GM19328 (cell line): ENCODE results near the gene TMEM179.
"Not testable (repeated sequence)": the region's sequence is repeated elsewhere in the genome, so short reads cannot be mapped to it uniquely, and the experiment has no call there.

ENCODE experiments used
- ATAC-seq: cut with Tn5 transposase; IDR thresholded peaks from one replicate; pipeline ENCODE4 v1.9.1; 2021; ENCODE audit warnings: mild to moderate bottlenecking, moderate library complexity; ENCODE audit not compliant: unreplicated experiment

Gene TMEM179

DNA sequence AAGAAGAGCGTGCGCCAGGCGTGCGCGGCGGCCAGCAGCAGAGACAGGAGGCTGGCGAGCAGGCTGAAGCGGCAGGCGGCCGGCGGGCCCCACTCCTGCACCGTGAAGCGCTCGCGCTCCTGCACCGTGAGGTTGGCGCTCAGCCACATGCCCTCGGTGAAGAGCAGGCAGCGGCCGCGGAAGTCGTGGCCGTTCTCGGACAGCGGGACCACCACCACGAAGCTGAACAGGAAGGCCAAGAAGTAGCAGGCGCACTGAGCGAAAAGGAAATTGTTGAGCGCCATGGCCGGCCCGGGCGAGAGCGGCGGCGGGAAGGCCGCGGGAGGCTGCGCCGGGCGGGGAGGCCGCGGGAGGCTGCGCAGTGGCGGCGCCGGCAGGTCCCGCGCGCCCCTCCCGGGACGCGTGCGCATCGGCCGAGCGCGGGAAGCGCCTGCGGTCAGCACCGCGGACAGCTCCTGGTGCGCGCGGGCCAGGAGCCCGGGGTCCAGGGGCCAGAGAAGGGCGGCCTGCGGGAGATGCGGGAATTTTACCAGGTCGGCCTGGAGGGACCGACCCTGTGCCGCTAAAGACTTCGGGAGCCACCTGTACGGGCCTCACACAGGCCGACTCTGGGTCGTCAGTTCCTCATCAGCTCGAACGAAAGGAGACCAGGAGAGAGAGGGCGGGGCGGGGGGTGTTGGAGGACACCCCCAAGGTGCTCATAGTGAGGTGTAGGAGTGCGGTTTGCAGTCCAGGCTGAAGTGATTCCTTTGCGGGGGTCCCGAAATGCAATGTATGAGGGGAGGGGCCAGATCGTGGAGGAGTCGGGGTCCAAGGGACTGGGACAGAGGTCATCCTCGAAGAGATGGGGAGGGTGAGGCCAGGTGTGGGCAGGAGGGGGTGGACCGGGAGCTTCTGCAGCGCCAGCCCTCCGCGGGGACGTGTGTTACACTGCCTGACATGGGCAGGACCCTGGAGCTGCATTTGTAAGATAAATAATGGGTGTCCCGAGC is at the start of gene TMEM179:
Gene TMEM179 (minus strand): TSS at position 315 of the 992 bp plus-strand sequence. CDS start 31 bp downstream, at position 284.
- ATAC-seq: no peak

DNA sequence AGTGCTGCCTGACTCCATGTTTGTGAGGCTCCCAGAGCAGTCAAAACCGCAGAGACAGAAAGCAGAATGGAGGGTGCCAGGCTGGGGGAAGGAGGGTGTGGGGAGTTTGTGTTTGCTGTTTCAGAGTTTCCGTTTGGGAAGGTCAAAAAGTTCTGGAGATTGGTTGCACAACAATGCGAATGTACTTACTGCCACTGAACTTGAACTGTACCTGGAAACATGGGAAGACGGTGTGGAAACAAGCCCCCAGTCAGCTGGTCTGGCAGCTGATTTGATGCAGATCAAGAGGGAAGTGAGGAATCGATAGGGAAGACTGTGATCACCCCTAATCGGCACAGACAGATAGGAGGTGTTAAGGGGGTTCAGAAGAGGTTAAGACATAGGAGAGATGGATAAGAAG is 49.5 kb upstream of the TMEM179 start:
- no peak for ATAC-seq

DNA sequence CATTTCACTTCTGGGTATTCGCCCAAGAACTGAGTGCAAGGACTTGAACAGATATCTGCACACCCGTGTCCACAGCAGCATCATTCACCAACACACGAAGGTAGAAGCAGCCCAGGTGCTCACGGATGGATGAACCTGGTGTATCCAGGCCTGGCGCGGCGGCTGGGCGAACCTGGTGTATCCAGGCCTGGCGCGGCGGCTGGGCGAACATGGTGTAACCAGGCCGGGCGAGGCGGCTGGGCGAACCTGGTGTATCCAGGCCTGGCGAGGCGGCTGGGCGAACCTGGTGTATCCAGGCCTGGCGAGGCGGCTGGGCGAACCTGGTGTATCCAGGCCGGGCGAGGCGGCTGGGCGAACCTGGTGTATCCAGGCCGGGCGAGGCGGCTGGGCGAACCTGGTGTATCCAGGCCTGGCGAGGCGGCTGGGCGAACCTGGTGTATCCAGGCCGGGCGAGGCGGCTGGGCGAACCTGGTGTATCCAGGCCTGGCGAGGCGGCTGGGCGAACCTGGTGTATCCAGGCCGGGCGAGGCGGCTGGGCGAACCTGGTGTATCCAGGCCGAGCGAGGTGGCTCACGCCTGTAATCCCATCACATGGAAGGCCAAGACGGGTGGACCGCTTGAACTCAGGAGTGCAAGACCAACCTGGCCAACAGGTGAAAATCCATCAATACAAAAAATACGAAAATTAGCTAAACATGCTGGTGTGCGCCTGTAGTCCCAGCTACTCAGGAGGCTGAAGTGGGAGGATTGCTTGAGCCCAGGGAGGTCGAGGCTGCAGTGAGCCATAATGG is 48.8 kb upstream of the TMEM179 start:
- not testable (repeated sequence) for ATAC-seq

DNA sequence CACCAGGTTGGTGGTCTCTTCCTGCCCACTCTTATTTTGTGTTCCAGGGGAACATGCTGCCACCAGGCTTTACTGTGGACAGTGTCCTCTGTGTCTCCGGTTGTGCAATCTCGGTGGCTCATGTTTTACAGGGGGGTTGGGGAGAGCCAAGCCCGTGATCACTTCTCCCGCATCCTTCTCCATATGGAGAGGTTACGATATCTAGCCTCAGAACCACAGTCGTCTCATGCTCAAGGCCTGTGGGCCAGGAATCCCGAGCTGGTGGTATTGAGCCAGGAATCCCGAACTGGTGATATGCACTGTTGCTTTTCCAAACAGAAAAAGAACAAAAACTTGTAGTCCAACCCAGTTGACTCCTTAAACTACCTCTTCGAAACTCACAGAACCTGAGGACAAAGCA is 47.8 kb upstream of the TMEM179 start:
- ATAC-seq: no peak

DNA sequence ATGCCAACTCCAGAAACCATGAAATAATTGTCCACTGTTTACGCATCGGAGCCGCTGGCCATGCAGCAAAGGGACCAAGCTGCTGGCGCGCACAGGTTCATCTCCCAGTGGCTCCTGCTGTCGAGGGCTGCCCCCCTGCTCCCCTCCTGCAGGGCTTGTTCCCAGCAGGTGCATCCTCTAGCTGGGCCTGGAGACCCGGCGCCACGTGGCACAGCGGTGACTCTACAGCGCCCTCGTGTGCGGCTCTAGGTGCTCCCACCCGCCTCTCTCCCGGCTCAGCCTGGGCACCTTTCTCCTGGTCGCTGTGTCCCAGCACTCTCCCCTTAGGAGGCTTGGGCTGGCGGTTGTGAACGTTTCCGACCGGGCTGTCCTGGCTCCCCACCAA is 47.3 kb upstream of the TMEM179 start:
- ATAC-seq: no peak

DNA sequence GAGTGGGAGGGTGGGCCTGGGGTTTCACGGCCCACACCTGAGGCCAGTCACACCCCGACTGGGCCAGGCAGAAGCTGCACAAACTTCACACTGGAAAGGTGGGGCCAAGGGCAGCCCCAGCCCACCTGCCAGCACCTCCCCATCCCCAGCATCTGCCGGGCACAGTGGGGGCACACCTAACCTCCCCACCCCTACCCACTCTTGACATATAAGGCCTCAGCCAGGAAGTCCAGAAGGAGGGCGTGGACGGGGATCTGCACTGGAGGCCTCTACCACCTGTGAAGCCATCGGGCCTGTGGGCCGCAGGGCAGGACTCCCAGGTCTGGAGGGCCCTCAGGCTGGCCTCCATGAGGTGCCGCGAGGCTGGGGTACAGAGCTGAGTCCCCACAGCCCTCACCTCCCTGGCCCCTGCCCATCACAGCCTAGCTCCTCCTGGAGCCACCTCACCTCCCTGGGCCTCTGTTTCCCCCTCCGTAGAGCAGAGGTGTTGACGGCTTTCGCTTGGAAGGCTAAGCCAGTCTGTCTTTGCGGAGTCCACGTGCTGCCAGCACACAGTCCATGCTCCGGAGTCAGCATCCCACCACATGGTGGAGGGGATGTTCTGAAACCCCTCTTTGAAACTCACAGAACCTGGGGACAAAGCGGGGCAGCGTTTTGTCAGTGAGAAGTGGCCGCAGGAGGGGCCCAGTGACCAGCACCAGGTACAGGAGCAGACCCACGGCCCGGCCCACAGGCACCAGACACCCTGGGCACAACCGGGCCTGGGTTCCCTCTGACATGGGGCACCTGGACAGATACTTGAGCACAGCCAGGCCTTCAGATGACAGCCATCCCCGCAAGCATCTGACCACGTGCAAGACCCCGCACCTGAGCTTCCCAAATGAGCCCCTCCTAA is 46.7 kb upstream of the TMEM179 start:
- no peak for ATAC-seq

DNA sequence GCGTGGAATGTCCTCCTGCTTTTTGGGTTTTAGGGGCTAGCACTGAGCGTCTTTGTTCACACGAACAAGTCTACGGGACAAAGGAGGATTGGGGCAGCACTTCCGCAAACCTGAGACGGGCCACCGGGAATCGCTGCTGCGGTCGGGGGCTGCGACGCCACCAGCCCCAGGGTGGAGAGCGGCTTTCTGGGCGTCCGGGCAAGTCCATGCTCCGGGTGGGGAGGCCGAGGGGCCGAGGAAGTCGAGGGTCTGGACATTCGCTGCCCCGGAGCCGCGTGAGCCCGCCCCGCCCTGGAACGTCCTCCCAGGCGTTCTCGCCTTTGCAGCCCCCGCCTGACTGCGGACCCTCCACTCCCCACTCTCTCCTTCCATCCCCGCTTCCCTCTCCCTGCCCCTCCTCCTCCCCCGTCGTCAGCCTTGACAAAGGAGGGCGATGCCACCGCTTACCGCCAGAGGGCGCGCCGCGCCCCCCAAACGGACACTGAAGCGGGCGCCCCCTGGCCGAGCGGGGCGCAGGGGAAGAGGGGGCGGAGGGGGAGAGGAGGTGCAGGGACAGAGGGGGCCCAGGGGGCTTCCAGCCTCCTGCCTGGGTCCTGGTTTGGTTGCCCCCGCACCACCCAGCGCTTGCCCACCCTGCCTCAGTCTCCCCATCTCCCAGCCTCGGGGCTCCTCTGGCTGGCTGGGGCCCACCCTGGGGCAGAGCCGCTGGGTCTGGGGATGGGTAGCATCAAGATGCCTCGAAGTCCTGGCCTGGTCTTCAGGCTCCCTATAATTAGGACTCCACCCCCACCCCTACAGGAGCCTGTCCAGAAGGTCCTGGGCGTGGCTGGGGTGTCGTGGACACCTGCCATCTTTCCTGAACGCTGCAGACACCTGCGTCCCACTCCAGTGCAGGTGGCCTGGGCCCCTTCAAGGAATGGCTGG is 45.7 kb upstream of the TMEM179 start:
- ATAC-seq: no peak

DNA sequence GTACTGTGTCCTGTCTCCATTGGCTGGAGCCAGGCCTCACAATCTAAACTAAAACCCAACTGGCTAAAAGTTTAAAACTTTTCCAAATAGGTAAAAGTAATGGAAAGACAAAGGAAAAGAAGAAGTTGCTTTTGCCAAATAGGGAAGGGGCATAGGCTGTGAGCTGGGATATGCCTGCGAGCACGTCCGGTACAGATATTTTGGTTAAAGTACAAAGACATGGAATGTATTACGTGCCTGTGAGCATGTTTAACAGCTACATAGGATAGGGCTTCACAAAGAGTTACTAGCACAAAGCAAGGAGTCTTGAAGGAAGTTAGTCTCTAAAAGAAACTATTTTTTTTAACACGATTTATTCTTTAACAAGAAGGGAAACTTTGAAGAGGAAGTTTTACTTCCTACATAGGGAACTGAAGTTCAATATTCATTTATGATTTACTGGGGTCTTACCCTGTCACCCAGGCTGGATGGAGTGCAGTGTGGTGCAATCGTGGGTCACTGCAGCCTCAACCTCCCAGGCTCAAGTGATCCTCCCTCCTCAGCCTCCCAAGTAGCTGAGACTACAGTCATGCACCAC is 43.0 kb upstream of the TMEM179 start:
- ATAC-seq: no peak

DNA sequence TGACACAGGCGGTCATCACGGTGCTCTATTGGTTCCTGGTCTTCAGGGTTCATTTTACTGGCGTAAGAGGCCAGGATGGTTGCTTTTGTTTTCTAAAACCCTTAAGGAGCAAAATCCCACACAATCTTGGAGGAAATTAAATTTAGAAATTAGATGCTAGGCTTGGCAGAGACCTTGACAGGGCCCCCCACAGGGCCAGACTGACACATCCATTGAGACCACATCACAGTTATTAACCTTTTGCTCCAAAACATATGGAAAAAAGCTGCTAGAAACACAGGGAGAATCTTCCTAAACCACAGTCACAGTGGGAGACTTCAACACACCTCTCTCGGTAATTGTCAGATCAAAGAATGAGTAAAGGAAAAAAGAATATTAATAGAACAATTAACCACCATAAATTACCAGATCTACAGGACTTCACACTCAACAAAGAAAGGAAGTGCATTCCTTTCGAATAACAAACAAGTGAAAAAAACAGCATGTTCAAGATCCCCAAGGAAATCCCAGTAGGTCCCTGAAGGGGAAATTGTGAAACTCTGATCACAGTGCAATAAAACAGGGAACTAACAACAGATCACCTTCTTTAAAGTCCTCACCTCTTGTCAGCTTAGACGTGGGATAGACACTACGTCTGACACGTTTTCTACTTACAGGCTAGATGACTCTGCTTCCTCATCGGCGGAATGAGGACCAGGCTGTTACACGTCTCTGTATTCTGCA is 40.2 kb upstream of the TMEM179 start:
- no peak for ATAC-seq

DNA sequence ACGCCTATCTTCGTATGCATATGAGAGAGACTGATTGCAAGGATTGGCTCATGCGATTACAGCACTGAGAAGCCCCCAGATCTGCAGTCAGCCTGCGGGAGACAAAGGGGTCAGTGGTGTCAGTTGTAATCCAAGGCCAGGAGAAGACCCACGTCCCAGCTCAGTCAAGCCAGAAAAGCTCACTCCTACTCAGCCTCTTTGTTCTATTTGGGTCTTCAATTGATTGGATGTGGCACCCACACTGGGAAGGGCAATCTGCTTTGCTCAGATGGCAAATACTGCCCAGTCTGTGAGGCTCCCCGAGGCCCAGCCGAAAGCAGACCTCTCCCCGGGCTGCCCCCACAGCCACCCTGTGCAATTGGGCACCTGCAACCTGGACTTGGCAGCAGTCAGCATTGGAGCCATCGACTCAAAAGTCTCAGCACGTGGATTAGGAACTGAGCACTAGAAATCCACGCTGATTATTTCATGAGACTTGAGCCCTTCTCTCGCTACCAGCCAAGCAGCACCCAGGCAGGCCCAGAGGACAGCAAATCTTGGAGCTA is 39.6 kb upstream of the TMEM179 start:
- ATAC-seq: no peak

DNA sequence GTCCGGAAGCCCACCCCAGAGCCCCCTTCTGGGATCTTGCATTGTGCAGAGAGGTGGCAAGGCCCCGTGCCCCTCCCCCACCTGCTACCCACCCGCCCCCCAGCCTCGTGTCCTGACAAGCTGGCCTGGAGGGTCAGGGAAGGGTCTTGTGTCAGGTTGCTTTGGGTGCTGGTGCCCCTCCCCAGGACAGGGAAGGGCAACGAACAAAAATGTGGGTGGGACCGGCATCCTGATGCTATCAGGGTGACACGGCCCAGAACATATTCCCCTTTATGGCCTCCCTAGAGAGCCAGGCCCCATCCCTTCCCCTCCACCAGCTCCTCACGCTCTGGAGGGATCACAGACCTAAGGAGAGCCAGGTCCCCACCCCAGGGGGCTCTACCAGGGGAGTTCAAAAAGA is 38.7 kb upstream of the TMEM179 start:
- ATAC-seq: no peak

DNA sequence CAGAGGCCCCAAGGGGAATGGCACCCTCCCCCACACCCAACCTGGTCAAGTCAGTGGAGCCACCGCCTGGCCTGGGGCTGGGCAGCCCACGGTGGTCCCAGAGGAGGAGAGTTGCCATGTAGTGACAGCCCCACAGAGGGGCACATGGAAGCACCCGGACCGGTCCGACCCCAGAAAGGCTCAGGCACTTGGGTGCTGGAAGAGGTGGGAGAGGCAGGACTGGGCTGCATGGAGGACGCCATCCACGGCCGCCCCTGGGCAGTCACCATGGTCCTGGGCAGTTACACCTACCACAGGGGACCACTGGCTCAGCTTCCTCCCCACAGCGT is 37.9 kb upstream of the TMEM179 start:
- no peak for ATAC-seq

DNA sequence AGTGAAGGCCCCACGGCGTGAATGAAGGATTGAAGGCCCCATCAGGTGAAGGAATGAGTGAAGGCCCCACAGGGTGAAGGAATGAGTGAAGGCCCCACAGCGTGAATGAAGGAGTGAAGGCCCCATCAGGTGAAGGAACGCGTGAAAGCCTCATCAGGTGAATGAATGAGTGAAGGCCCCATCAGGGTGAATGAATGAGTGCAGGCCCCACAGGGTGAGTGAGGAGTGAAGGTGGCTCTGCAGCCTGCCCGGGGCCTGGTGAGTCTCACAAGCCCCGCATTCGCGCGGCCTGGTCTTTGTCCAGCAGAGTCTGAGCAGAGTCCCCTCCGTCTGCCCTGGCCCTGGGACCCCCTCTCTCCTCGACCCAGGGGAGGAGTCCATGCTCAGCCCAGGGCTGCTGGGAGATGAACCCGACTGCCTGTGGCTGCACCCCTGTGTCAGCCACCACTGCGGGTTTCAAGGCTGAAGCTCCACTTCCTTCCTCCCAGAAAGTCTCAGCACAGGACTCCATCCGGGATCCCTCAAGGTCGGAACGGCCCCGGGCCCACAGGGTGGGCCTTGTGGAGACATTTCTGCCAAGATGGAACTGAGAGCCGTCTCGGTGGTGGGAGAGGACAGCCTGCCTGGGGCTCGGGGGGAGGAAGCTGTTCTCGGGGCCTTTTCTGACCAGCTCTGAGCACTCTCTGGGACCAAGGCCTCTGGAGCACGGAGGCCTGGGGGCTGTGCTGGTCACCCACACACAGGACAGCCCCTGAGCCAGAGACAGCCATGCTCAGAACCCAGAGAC is 37.4 kb upstream of the TMEM179 start:
- ATAC-seq: no peak

DNA sequence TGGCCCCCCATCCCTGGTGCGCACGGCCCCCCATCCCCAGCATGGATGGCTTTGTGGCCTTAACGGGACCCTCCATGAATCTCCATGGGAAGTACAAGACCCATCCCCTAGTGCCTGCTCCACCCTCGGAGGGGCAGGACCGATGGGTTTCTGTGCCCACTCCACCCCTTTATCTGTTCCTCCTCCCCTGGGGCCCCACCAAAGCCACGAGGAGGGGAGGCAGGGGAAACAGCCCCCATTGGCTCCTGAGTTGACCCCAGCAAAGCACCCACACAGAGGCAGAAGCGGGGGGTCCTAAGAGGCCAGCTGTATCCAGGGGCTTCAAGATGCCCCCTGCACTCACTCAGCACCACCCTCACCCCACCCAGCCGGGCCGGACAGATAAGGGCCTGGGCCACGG is 36.1 kb upstream of the TMEM179 start:
- ATAC-seq: no peak

DNA sequence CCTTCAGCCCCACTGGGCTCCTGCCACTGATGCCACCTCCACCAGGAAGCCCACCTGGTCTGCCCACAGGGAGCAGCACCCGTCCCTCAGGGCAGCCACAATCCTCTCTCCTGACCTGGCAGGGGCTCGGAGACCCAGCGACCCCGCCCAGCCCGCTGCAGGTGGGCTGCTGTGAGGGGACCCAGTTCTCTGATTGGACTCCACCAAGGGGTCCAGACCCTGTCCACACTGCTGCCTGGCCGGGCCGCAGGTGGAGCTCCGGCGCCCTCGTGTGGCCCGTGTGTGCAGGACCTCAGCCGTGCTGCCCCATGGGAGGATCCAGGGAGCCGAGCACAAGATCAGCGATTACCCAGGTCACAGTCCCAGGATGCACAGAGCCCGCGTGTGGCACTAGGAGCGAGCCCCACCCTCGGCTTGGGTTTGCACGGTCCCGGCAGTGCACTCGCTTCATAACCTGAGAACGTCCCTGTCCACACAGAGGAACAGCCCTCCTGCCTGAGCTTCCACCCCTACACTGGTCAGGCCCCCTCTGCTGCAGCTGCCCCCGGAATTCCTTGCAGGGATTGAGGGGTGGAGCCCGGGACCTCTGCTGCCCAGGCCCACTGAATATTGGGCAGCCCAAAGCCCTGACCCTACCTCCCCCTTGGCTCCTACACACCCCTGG is 35.4 kb upstream of the TMEM179 start:
- ATAC-seq: no peak

DNA sequence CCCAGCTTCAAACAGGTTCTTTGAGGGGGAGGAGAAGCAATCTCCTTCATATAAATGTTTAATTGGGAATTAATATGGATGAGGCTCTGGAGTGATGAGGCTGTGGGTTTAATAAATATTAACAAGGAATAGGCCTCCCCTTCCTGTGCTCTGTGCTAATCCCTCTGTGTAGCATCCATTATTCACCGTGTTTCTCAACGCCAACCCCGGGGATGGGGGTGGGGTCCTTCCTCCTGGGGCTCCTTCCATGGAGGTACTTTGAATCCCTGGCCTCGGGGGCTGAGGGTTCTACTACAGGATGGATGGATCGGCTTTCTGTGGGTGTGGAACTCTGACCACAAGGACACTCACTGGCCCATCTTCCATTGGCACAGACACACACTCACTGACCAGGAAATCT is 34.9 kb upstream of the TMEM179 start:
- ATAC-seq: no peak

DNA sequence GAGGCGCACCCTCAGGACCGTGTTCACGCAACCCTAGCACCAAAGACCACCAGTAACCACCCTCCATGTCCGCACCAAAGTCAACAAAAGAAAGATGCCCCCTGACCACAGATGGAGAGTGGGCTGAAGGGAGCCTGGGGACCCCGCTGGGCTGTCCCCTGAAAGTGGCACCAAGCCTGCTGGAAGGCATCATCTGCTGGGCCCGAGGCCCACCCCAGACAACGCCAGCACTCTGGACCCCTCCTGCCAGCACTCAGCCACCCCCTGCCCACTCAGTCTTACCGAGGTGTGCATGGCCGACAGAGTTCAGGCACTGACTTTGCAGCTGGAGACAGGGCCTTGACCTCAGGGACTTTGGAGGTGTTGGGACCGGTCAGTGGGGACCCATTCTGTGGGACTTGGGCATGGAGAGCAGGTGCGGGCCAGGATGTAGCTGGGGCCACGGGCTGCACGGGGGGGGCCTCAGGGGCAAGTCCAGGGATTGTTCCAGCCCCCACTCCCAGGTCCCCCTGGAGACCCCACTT is 34.4 kb upstream of the TMEM179 start:
- ATAC-seq: no peak
